Tibial nerve (tissue), 3 donors: ENCODE results near the gene PFN3.

Experiments
- CTCF ChIP-seq, 5 experiments: fragments of 200-600 bp in 3 of 5; fragments of 450-650 bp in 2 of 5; sonication (generic) in 3 of 5; IDR thresholded peaks; one replicate each; pipeline ENCODE4 v1.5.1; 2016 to 2019; ENCODE audit warnings: antibody characterized with exemption in 5 of 5, mild to moderate bottlenecking in 3 of 5, moderate library complexity in 2 of 5
- POLR2A ChIP-seq, 2 donors: fragments of 450-650 bp; IDR thresholded peaks; one replicate each; pipeline ENCODE4 v1.6.1; 2017; ENCODE audit warnings: antibody characterized with exemption in 2 of 2, mild to moderate bottlenecking in 2 of 2, moderate library complexity in 2 of 2

DNA sequence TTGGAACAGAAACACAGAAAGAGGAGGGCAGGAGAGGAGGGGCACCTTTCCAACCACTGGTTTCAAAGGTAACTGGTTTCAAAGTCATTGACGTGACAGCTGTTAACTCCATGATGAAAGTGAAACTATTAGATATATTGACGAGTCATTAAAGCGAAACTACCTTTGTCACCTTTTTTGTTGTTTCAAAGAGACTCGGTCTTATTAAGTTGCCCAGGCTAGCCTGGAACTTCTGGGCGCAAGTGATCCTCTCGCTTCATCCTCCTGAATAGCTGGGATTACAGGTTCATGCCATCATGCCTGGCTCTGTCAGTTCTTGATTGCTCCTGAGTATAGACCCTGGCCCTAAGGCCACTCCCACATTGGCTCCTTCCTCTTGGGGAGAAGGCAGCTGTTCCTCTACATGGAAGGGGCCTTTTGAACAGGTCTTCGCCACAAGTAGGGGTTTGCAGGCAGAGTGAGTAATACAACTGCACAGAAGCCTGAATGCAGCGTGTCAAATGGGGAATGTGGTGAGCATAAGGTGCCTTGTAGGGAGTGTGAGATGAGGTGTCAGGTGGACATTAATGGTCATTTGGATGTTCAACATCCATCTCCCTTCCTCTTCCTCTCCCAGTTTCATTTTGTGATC is 12.3 kb upstream of the PFN3 start:
- no peak for TF ChIP-seq CTCF (IDR thresholded peaks at IDR 0.05)
- no peak for TF ChIP-seq POLR2A (IDR thresholded peaks at IDR 0.05)
